Renal cortical epithelial cell (primary cell): Measurements from ENCODE around the gene STK38. TPM values are rescaled to one million over a fixed set of nuclear protein-coding genes. Genes with fewer than 3 reads are reported as not detected.

Experiments used
- DNase-seq: peaks from one replicate; pipeline ENCODE4 v3.0.0-alpha.2; 2011; ENCODE audit warnings: low read depth
- total RNA-seq: library from RNA; depleted of rRNA; stranded (reverse); fragments of >200 nt; gene quantifications from 2 replicates; pipeline ENCODE4 v1.2.3, GENCODE V29; 2014

The STK38 gene
- total RNA-seq, 1 donor from 2014 or later = 72.3 TPM

DNA sequence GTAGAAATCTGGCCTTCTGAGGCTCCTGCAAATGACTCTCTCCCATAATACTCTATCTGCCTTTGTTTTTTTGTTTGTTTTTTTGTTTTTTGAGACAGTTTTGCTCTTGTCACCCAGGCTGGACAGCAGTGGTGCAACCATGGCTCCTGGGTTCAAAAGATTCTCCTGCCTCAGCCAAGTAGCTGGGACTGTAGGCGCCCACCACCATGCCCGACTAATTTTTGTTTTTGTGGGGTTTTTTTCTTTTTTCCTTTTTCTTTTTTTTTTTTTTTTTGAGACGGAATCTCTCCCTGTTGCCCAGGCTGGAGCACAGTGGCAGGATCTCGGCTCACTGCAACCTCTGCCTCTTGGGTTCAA lies 16.6 kb upstream of the STK38 start:
- DNase-seq = no peak

DNA sequence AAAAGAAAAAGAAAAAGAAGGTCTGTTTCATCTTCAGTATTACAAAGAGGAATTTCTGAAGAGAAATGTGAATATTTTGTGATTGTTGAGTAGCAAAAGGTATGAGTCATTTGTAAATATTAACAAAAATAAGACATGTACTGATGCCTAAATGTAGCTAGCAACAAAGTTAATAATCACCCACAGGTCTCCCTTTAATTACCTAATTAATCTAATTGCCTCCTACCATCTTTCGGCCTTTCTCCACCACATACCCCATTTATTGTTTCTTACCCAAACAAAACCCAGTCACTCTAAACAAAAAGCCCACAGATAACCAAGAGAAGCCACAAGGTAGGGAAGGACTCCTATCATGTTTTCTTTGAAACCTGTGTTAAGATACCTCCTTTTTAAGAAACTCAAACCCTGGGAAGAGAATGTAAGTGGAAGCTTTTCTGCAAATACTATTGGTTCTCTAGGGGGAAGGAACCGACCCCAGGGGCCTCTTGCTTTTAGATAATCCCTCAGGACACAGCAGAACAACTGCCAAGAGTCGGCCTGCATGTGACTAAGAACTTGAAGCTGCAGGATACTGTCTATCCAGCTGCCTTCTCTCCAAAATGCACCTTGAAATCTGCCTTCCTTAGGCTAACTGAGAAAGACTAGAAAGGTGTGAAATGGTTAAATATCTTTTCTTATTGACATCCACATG lies 16.1 kb upstream of the STK38 start:
- DNase-seq = no peak

DNA sequence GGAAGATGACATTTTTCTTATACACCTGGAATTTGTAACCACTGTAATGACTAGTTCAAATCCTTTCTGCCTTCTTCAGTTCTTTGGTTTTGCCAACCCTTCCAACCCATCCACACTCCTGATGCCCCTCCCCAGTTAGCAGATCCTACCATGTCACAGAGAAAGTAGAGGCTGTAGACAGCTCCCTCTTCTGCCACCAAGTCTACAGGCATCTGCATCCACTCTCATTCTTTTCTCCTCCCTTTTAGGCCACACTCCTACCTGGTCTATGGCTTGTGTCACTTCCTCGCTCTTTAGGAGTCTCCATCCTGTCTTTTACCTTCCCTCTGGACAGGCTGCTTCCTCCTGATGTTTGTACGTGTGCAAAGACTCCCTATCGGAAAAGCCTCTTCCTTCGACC lies 13.5 kb upstream of the STK38 start:
- no peak for DNase-seq

DNA sequence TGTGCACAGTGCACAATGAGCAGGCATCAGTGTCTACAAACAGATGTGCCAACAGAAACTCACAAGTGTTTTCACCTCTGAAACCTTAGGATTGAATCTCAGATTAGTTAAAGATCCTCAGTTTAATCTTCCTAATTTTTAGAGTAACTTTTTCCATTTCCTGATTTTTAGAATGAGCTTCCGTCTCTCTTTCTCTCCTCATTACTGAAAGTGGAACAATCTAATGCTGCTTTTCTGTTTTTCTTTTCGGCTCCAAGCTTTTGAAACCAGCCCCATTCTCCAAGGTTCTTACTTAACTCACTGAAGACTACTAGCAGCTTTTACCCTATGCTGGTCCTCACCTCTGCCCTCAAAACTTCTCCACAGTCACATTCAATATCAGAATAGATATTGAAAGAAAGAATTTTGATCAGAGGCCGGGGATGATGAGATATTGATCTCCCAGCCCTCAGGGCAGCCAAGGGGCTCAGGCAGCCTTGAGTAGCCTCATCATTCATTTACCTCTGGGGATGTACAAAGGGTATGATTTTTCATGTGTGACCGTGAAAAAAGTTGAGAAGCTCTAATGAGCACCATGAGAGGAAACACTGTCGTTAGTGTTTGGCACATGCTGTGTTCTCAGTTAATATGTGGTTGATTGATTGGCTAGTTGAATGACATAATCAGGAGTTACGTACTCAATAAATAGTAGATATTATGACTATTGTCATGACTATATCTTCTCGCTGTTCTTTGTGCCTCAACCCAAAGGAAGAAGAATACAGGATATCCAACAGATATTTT lies 11.9 kb upstream of the STK38 start:
- DNase-seq = no peak

DNA sequence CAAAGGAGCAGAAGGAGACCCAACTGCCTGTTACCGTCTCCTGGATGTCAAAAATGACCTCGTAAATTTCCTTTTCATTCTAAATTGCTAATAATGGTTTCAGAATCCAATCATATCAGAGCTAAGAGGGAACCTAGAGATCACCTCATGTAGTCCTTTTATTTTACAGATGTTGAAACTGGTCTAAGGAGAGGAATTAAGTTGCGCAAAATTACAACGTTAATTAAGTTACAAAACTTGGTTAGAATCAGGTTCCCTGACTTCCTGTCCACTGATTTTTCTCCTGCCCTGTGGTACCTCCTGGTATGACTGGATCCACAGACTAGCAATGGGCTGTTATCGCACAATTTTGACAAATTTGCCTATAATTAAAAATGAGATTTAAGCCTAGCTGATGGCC lies 9.0 kb upstream of the STK38 start:
- DNase-seq = no peak

DNA sequence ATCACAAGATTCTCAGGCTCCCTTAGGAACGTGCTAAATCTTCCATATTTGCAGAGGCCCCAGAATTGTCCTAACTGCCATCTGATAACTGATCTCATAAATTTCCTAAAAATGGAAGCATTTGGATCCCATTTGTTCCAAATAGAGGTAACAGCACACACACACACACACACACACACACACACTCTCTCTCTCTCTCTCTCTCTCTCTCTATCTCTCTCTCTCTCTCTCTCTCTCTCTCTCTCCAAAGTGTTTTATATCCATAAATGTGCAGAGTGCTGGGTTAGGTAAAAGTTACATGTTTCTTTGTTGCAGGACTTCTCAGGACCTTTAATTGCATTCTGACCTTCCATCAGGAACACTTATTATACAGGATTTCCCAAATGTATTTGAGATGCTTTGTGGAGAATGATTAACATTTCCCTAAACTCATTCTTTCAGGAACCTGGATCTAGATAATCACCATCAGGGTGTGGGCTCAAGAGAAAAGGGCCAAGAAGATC lies 8.5 kb upstream of the STK38 start:
- DNase-seq = no peak

DNA sequence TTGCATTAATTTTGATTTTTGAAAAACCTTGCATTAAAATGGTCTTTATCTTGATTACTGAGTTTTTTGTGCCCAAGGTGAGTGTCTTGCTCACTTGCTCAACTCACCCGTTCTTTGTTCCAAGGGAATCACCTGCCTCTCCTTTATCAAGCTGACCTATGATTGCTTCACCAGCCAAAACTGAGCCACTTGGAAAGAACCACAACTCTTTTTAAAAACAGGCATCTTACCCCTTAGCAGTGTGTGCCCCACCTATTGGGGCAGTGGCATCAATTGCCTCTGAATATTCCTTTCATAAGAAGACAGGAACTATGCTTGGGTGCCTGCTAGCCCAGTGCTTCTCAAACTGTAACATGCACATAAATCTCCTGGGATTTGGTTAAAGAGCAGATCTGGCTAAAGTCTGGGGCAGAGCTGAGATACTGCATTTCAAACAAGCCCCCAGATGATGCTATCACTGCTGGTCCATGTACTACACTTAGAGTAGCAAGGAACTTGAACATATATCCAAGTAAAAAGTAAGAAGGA lies 3.3 kb upstream of the STK38 start:
- DNase-seq = no peak

DNA sequence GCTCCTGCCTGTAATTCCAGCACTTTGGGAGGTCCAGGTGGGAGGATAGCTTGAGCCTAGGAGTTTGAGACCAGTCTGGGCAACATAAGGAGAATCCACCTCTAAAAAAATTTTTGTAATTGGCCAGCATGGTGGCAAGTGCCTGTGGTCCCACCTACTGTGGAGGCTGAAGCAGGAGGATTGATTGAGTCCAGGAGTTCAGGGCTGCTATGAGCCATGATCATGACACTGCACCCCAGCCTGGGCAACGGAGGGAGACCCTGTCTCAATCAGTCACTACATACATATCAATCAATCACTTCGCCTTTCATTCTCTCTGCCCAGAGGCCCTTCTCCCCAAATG lies 1.1 kb upstream of the STK38 start:
- DNase-seq = no peak

DNA sequence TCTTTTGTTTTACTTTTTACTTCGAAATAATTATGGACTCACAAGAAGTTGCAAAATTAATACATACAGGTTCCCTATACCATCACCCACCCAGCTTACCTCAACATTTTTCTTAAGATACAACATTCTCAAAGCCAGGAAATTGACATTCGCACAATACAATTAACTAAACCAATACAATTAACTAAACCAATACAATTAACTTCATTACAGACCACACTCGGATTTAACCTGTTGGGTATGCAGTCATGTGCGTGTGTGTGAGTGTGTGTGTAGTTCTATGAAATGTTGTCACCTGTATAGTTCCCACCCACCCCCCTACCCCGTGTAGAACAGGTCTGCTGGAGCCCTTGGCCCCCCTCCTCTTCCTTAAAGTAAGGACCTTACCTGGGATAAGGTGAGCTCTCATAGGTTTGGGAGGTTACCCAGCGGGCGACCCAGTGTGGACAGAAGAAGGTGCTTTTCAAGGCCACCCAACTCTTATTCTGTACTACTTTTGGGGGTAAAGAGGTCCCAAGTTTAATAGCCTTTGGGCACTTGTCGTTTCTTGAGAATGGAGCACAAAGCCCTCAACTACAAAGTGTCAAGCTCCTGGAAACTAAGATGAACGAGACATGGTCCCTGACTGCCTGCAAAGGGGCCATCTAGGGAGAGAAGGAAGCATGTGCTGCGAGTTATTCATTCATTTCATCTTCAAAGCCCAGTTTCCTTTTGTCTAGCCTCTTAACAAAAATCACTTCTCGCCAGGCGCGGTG lies 544 bp upstream of the STK38 start:
- no peak for DNase-seq

DNA sequence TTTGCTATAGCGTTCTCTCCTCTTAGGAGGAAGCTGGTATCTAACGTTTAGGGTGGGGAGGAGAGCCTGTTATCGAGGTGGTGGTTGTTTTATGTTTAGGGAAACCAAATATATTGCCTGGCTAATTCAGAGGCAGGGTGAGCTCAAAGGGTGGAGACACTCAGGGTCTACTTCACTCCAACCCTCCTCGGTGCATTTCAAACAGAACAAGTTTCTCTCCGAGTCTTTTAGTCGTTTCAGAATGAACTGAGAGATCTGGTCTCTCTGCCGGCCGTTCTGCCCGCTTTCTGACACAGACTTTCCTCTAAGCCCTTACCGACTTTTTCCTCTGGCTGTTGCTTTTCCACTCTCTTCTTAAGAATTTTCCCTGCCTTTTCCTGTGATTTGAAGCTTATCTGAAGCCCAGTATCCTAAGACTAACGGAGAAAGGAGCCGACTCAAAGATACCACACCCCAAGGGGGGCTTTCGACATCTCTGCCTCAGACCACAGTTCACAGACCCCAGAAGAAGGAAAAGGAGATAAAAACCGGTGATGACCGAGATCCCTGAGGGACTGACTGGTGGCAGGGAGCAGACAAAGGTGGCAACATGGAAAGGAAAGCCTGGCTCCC lies 865 bp downstream of the STK38 start:
- no peak for DNase-seq

DNA sequence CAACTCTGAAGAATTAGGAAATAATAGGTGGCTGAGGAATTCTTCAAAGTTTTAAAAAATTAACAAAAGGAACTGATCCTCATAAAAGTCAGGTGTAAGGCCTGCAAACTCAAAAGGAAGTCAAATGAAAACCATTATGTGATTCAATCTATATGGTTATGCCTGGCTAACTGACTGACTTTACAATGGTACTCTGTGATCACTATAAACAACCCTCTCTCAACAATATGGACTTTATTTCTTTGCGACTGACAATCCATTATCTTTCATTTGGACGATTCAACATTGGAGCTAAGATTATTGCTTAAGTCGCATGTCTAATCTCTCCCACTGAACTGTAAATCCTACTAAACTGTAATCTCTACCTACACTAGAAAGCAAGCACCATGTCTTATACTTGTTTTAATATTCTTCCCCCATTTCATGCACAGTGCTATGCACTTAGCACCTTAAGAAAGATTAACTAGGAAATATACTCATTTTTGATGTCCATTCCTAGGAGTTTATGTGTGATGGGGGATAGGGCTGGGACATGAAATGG lies 1.4 kb downstream of the STK38 start:
- DNase-seq = no peak

DNA sequence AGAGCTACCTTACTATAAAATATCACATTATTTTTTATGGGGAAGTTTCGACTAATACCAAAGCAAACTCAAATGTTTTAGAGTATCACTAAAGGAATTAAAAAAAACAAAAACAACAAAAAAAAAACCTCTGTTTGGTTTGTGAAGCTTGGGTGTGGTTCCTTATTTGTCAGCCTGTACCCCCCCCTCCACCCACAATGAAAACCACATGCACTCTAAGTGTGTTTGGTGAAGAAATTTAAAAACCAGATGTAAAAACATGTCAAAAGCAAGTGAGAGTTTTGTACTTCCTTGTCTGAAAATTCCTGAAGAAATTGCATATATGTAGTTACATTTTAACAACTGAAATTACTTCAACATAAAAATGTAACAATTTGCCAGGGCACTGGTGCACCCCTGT lies 3.1 kb downstream of the STK38 start:
- no peak for DNase-seq

DNA sequence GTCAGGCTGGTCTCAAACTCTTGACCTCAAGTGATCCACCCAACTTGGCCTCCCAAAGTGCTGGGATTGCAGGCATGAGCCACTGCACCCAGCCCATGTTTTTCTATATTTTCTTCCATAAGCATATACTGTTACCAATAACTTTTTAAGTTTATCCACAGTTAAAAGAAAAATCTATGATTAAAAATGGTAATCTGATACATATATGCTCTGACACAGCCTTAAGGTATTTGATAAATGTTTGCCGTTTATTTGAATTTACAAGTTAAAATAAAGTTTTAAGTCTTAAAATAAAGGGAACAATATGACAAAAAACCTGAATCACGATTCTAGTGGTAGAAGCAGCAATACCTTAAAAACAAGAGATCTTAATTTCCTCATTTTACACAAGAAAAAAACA lies 5.2 kb downstream of the STK38 start:
- no peak for DNase-seq

DNA sequence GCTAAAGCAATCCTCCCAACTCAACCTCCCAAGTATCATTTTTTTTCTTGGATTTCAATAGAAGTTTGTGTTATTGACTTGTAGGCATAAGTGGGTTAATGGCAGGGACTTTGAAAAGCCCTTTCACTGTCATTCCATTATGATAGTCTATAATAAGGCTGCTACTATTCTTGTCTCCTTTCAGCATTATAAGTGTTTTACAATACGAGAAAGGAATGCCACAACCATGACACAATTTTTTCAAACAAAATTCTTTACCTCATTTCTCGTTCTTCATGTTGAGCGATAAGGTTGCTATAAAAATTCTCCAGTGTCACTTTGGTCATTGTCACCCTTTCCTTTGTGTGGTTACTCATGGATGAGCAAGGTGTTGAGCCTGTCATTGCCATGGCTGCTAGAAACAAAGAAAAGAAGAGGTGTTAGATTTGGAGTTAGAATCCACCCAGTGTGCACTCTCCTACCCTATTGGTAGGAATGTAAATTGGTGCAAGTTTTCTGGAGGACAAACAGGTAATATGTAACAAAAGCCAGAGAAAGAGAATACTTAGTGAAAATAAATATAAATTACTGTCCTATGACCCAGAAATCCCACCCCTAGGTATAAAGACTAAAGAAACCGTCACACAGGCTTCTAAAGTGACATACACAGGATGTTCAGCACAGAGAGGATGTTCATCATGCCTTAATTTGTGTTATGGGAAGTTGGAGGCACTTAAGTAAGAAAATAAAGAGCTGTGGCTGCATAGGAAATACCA lies 7.3 kb downstream of the STK38 start:
- no peak for DNase-seq

DNA sequence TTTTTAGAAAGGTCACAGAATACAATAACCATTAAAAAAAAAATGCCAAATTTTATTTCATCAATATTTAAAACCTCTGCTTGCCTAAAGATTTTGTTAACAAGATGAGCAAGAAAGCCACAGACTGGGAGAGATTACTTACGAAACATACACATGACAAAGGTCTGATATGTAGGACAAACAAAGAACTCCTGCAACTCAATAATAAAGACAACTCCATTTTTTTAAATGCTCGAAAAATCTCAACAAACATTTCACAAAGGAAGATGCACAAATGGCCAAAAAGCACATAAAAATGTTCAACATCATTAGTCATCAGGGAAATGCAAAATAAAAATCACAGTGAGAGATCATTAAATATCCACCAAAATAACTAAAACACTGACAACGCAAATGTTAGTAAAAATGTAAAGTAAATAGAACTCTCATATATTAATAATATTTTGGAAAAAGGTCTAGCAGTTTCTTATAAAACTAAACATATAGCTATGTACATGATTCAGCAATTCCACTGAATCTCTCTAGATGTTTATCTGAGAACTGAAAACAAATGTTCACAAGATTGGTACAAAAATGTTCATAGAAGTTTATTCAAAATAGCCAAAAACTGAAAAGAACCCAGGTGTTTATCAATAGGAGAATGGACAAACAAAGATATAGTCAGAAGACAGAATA lies 10.3 kb downstream of the STK38 start:
- no peak for DNase-seq

DNA sequence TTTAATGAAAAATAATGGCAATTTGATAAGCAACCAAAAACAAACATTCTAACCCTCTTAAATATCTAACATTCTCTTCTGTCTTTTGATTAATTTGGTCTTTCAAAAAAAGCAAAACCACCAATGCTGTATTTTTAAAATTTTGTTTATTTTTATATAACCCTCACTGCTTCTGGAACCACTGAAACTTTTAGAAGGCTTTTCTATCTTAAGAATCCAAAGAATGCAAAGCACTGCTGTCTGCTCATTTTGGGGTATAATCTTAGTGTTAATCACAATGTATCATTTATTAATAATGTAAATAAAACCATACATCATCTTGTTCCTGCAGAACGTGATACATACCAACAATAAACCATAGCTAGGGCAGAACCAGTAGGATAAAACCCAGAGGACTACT lies 14.0 kb downstream of the STK38 start:
- DNase-seq = no peak

DNA sequence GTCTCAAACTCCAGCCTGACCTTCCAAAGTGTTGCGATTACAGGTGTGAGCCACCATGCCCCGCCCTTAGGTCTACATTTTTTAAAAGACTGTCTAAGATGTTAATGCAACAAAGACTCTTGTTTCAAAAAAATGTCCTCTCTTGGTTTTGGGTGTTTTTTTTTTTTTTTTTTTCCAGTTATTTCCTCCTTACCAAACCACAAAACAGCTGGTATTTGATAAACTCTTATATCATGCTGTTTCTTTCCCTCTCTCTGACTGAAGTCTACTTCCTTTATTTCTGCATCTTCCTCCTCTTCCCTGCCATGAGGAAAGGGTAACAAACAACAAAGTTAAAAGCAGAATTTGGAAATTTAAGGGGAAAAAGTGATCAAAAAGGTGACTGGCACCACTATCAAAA lies 21.2 kb downstream of the STK38 start:
- no peak for DNase-seq

DNA sequence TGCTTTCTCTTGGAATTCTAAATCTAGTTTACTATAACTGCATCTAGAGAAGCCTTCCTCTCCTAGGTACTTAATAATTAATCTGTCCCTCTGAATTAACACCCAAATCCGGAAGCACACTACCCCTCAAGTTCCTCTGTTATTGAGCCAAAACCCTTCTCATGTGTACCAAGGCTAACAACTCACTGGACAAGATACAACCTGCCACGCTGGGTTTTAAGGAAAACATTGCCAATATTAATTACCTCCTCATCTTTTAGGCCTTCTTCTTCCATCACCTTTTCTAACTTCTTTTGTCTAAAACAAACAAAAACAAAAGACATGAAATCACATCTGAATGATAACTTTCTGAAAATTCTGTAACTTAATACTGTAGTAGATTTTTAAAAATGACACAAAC lies 21.9 kb downstream of the STK38 start:
- DNase-seq = no peak

DNA sequence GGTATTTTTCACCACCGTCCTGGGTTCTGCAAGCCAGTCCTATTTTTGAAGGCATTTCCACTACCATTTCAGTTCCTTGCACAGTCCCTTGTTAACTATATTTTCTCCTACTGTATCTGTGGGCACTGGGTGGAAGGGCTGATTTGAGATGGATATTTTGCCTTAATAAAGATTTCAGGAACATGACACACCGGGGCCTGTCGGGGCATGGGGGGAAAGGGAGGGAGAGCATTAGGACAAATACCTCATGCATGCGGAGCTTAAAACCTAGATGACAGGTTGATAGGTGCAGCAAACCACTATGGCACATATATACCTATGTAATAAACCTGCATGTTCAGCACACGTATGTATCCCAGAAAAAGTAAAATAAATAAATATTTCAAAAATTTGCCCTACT lies 22.4 kb downstream of the STK38 start:
- no peak for DNase-seq

DNA sequence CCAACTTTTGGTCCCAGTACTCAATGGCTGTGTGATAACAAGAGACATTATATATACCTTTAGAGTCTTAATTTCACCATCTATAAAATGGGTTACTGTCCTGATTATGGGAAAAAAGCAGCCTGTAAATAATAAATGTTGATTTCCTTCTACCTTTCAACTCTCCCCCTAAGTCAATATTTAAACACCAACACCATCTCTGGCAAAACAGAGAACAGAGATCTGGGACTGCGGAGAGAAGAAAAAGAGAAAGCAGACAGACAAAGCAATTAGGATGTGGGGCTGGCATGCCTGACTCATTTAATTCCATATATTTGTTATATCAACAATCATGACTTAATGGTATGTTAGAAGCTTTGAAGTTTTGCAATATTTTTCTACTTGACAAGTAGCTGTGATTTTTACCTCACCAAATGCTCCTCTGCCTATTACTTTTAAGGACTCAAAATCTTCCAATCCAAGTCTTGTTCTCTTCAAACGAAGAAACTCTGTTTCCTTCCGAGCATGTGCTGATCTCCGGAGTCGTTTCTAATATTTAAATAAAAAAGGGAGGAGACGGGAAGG lies 23.3 kb downstream of the STK38 start:
- DNase-seq = no peak
